GM21786 (cell line): Measurements from ENCODE around the gene TMEM63A.
A peak's percentile ranks its signal among the peaks of the same experiment; 100 is the strongest.
"Not testable (repeated sequence)": the region's sequence is repeated elsewhere in the genome, so short reads cannot be mapped to it uniquely, and the experiment has no call there.

ENCODE experiments used
- ATAC-seq: cut with Tn5 transposase; IDR thresholded peaks from one replicate; pipeline ENCODE4 v1.9.1; 2021; ENCODE audit not compliant: unreplicated experiment

The TMEM63A gene

DNA sequence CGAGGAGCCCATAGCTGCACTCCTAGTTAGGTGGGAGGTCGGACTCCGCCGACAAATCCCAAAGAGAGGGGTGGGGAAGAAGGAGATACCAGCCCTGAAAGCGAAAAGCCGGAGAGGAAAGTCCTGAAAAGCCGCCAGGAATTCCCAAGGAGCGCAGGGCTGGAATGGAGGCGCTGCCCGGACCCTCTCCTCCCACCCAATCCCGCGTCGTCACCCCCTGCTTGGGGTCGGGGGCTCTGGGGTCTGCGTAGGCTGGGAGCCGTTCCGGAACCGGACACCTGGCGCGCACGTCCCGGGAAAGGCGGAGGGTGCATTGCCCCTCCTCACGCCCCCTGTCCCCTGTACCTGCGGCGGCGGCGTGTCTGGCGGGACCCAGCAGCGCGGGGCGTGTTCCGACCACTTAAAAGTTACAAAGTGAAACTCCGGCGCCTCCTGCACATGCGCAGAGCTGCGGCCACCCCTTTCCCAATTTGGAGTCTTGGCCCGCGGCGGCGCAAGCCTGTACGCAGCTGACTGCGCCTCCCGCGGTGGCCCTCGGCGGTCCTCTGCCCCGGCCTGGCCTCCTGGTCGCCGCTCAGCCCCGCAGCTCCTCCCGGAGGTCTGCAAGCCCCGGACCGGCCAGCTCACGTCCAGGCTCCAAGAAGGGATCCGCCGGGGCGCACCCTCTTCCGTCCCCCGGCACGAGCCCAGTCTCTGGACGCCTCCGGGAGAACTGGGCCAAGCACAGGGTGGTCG is at the start of gene TMEM63A:
Gene TMEM63A, minus strand, starts transcription at position 422 of the 735 bp plus-strand sequence. CDS start 4,800 bp downstream, outside the sequence.
- peak; percentile 64 for ATAC-seq

DNA sequence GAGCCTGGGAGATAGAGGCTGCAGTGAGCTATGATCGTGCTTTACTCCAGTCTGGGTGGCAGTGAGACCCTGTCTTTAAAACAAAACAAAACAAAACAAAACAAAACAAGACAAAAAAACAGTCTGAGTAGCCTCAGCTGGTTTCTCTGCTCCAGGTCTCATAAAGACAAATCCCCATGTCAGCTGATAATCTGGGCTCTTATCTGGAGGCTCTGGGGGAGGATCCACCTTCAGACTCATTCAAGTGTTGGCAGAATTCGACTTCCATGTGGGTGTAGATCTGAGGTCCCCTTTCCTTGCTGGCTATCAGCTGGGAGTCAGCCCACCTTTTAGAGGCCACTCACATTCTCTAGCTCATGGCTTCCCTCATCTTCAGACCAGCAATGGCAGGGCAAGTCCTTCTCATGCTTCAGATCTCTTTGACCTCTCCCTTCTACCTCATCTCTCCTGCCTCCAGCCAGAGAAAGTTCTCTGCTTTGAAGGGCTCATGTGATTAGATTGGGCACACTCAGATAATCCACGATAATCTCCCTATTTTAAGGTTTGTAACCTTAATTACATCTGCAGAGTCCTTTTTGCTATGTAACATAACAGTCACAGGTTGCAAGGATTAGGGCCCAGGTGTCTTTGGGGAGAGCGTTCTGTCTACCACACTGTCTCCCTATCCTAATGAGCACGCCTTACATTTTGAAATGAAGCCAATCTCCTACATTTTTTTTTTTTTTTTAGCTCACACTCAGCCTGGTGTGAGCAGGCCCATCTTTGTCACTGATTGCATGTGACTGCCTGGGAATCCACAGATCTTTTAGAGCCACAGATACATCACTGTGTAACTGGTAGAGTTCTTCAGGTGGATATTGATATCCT is 49.3 kb upstream of the TMEM63A start:
- ATAC-seq, result no peak

DNA sequence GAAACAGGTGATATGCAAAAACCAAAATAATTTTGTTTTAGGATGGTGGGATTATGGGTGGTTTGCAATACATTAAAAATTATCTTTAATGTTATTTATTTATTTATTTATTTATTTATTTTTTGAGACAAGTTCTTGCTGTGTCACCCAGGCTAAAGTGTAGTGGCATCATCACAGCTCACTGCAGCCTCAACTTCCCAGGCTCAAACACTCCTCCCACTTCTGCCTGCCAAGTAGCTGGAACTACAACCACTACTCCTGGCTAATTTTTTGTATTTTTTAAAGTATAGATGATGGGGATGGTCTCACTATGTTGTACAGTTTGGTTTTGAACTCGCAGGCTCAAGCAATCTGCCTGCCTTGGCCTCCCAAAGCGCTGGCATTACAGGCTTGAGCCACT is 48.4 kb upstream of the TMEM63A start:
- no peak for ATAC-seq

DNA sequence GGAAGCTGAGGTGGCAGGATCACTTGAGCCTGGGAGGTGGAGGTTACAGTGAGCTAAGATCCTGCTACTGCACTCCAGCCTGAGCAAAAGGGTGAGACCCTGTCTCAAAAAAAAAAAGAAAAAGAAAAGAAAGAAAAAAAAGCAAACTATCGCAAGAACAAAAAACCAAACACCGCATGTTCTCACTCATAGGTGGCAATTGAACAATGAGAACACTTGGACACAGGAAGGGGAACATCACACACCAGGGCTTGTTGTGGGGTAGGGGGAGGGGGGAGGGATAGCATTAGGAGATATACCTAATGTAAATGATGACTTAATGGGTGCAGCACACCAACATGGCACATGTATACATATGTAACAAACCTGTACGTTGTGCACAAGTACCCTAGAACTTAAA is 47.3 kb upstream of the TMEM63A start:
- not testable (repeated sequence) for ATAC-seq

DNA sequence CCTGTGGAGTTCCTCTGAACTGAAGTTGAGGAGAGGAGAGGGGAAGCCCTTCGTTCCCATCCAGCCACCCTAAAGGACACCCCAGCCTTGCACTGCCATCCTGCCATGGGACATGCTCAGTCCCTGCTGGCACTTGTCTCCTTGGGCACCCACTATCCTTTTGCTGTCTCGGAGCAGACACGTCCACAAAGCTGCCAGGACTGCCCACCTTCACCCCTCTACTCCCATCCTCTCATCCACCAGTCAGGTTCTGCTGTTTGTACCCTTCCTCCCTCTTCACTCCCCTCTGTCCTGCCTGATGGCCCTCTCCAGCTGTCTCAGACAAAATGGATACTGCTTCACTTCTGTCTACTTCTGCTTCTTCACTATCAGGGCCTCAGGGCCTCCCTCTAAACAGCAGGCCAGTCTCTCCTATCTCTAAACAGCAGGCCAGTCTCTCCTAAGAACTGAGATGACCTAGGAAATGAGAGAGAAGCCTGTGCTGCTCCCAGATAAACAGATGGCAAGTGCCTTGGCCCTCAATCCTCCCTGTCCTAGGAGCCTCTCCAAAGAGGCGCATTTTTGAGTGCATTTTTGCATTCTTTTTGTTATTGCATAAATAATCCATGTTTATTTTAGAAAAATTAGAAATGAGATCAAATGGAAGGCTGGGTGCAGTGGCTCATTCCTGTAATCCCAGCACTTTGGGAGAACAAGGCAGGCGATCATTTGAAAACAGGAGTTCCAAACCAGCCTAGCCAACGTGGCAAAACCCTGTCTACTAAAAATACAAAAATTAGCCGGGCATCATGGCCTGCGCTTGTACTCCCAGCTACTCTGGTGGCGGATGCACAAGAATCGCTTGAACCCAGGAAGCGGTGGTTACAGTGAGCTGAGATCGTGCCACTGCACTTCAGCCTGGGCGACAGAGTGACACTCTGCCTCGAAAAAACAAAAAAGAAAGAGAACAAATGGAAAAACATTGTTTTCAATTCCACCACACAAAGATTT is 46.3 kb upstream of the TMEM63A start:
- ATAC-seq, result no peak

DNA sequence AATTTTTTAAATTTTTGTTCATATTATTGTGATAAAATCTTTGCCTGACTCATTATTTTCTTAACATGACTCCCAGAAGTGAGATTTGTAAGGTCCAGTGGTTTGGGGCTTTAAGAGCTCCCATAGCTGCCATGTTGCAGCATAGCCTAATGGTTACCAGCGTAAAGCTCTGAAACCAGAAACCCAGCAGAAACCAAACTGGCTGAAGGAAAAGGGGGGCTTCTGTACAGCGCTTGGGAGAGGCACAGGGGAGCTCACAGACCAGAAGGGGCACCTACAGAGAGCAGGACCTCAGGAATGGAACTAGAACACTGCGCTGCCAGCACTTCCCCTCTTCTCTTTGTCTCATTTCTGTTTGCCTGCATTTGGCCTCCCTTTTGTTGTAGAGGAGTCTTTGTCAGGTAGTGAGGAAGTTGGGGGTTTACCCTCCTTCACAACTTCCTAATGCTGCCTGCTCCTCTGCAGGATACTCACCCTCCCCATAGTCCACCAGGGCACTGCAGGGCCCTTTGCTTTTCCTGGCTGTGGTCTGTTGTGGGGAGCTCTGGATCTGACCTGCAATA is 44.5 kb upstream of the TMEM63A start:
- ATAC-seq, result no peak

DNA sequence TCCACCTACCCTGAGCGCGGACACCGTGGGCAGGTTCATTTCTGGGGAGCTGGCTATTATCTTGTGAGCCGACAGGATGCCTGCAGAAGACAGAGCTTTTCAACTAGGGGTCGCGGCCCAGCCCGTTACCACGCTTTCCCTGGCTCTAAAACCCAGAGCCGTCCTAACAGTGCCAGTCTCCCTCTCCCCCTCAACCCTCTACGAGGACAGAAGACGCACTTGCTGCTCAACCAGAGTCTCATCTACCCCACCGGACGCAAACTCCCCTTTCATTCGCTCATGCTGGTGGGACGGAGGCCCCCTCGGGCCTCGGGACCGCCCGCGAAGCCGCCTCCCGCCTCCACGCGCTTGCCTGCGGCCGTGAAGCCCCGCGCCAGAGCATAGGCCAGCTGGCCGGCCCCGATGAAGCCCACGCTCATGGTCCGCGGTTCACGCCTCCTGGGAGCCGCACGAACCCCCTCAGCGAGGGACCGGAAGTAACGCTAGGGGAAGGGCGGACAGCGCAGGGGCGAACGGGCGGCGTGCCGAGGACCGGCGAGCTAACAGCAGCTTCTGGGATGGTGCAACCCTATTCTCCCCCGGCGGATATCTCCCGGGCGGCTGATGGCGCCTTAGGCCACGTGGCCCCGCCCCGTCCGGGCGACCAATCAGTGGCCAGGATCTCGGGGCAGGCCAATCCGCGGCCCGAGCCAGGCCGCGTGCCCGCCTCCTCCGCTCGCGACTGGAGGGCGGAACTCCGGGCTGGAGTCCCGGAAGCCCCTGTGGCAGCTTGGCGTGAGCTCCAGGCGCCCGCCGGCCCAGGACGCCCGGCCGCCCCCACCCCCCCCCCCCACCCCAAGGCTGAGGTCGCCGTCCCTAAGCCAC is 41.7 kb upstream of the TMEM63A start, which contains the start of gene PYCR2:
Gene PYCR2, minus strand, starts transcription at position 559 of the 864 bp plus-strand sequence. Its CDS starts 140 bp downstream, at position 419.
- peak; percentile 97 for ATAC-seq

DNA sequence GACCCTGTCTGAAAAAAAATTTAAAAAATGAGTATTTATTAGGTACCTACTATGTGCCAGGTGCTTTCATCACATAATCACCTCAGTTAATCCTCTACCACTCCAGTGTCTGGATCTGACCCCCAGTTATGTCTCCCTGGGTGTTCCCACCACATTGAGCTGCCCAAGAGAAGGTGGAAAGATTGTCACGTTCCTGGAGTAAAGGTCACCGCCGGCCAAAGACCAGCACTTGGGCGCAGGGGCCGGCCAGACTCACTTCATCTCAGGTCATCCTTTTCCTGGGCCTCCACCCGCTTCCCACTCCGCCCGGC is 41.2 kb upstream of the TMEM63A start:
- ATAC-seq, result no peak

DNA sequence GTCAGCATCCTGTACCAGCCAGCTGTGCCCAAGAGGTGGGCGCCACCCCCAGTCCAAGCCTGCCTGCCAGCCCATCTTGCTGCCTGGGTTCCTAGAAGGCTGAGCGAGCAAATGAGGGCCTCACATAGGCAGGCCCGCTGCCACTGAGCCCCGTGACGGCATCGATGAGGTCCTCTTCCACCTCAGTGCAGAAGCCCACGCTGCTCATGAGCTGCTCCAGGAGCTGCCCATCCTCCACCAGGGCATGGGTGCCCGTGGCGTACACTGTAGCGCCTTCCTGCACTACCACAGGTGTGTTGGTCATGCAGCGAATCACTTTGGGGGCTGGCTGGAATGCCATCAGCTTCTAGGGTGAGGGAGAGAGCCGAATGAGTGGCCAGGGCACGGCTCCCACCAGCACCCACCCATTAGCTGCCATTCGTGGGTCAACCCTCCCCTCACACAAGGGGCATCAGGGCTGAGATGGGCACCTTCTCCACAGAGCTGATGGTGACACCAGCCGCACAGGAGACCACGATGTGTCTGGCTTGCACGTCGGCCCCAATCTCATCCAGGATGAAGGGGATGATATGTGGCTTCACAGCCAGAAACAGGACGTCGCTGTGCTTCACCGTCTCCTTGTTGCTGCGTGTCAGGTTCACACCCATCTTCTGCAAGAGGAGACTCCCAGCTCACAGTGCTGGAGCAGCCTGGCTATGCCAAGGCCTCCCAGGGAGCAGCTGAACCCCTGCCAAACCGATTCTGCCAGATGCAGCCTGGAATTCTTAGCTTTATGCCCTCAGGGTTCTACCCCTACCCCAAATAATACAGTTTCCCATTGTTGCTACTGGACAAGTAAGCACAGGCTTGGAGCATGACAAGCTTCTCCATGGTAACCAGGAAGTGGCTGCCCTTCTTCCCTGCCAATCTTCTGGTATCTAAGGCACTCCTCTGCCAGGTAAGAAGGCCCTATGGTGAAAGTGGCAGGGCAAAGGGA is 39.8 kb upstream of the TMEM63A start:
- no peak for ATAC-seq

DNA sequence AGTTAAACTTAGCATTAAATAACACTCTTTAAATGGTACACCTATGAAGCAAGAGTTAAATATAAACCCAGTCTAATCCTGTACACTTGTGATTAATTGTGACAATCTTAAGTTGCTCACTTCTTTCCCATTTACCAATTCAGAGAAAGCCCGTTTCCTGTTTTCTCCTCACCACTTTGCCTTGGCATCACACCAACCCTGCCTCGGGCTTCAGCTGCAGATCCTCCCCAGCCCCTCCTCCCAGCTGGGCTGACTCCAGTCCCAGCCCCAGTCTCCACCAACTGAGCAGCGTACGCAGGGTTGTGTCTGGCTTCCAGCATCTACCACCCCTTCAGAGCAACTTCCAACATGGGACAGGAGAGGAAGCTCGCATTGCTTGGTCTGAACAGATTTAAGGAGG is 37.7 kb upstream of the TMEM63A start:
- ATAC-seq, result no peak

DNA sequence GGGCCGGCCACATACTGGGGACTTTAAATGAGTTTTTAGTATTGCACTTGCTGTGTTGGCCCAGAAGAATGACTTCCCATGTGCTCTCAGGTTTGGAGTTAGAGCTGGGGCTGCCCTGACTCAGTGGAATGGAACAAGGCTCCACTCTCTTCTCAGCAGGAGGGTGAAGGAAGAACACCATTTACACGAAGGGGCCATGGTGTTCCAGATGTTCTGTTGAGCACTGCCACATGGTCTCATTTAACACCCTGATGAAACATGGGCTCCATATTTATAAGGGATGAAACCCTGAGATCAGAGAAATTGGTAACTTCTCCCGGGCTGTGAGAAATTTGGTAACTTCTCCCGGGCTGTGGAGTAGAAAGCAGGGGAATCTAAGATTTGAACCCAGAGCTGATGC is 36.1 kb upstream of the TMEM63A start:
- no peak for ATAC-seq

DNA sequence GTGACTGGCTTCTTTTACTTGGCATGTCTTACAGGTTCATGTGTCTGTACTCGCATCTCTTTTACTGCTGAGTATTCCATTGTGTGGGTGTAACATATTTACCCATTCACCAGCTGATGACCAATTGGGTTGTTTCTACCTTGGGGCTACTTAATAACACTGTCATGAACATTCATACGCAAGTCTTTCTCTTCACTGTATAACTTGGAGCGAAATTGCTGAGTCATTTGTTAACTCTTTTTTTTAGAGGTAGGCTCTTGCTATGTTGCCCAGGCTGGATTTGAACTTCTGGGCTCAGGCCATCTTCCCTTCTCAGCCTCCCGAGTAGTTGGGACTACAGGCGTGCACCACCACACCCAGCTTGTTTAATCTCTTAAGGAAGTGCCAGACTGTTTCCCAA is 35.4 kb upstream of the TMEM63A start:
- no peak for ATAC-seq

DNA sequence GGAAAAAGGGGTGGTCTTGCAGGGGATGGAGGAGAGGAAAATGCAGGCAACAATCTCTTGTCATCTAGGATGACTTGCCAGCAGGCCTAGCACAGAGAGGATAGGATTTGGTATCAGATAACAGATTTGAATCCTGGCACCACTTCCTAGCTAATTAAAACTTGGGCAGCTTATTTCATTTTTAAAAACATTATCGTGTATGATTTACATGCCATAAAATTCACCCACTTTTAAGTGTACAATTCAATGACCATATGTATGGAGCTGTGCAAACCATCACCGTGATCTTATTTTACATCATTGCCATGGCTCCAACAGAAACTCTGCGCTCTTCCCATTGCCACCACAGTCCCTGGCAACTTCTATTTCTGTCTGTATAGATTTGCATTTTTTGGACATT is 34.9 kb upstream of the TMEM63A start:
- ATAC-seq, result no peak

DNA sequence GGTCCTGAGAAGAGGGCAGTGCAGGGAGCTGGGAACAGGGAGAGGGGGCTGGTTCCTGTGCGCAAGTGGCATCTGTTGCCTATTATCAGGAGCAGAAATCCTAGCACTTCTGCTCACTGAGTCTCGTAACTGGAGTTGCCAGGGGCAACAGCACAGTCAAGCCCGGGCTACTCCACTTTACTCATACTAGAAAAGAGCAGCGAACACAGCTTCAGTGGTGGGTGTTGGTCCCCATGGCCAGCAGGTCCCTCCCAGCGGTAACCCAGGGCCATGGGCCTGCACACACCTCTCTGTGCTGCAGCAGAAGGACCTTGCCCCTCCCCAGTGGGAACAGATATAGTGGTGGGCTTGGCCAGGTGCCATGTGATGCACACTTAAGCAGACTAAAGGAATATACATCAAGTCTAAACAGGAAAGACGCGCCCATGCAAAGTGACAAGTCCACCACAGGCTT is 33.4 kb upstream of the TMEM63A start:
- ATAC-seq, result no peak

DNA sequence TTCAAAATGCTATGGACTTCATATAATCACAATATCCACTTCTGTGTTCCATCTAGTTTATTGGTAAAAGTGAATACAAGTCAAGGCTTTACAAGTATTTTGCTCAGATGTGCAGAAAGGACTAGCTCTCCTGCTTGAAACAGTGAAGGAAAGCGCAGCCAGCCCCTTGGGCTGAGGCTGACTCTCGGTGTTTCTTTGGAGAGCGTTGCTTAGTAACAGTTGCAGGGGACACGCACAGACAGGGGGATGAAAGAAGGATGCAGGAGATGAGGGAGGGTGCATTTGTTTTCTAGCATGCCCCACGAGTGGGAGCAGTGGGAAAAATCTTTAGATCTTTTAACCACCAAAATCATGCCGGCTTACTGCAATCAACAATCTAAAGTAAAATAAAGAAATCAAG is 32.8 kb upstream of the TMEM63A start:
- no peak for ATAC-seq

DNA sequence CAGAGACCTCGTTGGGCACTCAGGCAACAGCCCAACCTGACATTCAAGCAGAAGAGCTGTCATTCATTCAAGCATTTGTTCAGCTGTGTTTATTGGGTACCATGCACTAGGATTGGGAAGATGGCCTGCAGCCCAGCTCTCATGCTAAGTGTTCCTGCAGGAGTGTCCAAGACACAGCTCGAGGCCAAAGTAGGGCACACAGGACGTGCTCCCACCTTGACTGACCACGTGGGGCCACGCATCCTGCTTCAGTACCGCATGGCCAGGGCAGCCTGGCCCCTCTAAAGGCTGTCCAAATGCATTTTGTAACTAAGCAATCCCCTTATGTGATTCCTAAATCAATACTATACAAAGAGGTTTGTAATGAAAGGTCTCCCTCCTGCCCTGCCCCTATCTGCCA is 32.2 kb upstream of the TMEM63A start:
- no peak for ATAC-seq

DNA sequence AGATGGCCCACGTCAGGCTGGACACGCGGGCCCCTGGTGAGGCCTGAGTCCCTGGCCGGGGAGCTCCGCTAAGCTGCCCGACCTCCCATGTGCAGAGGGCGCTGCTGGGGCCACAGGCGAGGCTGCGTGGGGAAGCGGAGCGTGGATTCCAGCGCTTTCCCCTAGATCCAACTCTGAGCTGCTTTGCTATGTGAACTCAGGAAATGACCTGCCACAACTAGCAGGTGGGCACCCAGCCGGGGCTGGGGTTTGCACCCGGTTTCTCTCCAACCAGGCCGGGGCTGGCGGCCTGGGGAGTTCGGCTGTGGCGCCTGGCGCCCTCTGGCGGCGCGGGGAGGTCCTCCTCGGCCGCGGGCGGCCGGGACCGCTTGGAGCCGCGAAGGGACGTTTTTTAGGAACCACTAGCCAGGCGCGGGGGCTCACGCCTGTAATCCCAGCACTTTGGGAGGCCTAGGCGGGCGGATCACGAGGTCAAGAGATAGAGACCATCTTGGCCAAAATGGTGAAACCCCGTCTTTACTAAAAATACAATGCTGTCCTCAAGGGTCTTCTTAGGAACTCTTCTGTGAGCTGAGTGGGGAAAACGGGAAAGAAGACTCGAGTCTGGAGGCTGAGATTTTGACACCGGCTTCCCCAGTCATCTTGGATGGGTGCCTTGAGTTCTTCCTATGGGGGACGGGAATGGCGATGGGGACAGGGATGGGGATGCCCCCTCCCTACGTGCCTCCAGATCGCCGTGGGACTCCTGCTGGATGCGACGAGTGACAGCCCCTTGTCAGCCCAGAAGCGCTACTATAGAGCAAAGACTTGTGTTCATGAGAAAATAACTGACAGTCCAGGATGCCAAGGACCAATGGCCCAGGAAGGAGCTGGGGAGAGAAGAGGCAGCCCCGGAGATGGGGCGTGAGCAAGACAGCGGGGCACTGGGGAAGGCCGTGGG is 29.3 kb upstream of the TMEM63A start:
- ATAC-seq, result peak; percentile 77
